Activated CD4-positive, CD25-positive, alpha-beta regulatory T cell treated with anti-CD3 and anti-CD28 coated beads, Interleukin-2, amount 50 U/mL, for 16 hours (primary cell): Measurements from ENCODE around the gene ABLIM2.

ENCODE experiments used
- DNase-seq: peaks from one replicate; pipeline ENCODE4 v3.0.0-alpha.2; 2020; ENCODE audit warnings: low read depth, low spot score

ABLIM2 gene

GRCh38 chr4:8104491-8105305 lies 53.9 kb downstream of the ABLIM2 start:
- no peak for DNase-seq

GRCh38 chr4:8103421-8104390 lies 54.9 kb downstream of the ABLIM2 start:
- DNase-seq = no peak

- DNase-seq = no peak
Measured at GRCh38 chr4:8102831-8103230, 55.8 kb downstream of the ABLIM2 start.

GRCh38 chr4:8102076-8102355 lies 56.6 kb downstream of the ABLIM2 start:
- no peak for DNase-seq

GRCh38 chr4:8101213-8102075 lies 57.2 kb downstream of the ABLIM2 start:
- DNase-seq = no peak

GRCh38 chr4:8099981-8100464 lies 58.6 kb downstream of the ABLIM2 start:
- DNase-seq = no peak

- DNase-seq = no peak
Measured at GRCh38 chr4:8098506-8098905, 60.1 kb downstream of the ABLIM2 start.

GRCh38 chr4:8097721-8098345 lies 60.8 kb downstream of the ABLIM2 start:
- no peak for DNase-seq

GRCh38 chr4:8097141-8097541 lies 61.5 kb downstream of the ABLIM2 start:
- DNase-seq = no peak

GRCh38 chr4:8096690-8097061 lies 61.9 kb downstream of the ABLIM2 start:
- DNase-seq = no peak

GRCh38 chr4:8095956-8096689 lies 62.5 kb downstream of the ABLIM2 start:
- no peak for DNase-seq

GRCh38 chr4:8093587-8094274 lies 64.9 kb downstream of the ABLIM2 start:
- no peak for DNase-seq

GRCh38 chr4:8092282-8092681 lies 66.3 kb downstream of the ABLIM2 start:
- no peak for DNase-seq

- no peak for DNase-seq
Measured at GRCh38 chr4:8090744-8091301, 67.8 kb downstream of the ABLIM2 start.

- DNase-seq = no peak
Measured at GRCh38 chr4:8090312-8090711, 68.3 kb downstream of the ABLIM2 start.

GRCh38 chr4:8089862-8090261 lies 68.8 kb downstream of the ABLIM2 start:
- DNase-seq = no peak

GRCh38 chr4:8088966-8089491 lies 69.6 kb downstream of the ABLIM2 start:
- no peak for DNase-seq

- DNase-seq = no peak
Measured at GRCh38 chr4:8087921-8088495, 70.6 kb downstream of the ABLIM2 start.
